ENCODE measurements around the gene NMNAT3.
A peak's percentile ranks its signal among the peaks of the same experiment; 100 is the strongest.

Gene NMNAT3

GRCh38 chr3:139676632-139677387, 962 bp downstream of the NMNAT3 start:
- TF ChIP-seq CTCF (IDR thresholded peaks at IDR 0.05; ENCODE audit: insufficient read depth, low read depth, low read length, missing control alignments), result no peak
- H3K4me3 ChIP-seq (ENCODE audit: low read length), result peak overlapping the region; percentile 62
- DNase-seq (ENCODE audit: low read depth), result no peak

GRCh38 chr3:139676108-139676507, 1.7 kb downstream of the NMNAT3 start:
- no peak for TF ChIP-seq CTCF (IDR thresholded peaks at IDR 0.05; ENCODE audit: insufficient read depth, low read depth, low read length, missing control alignments)
- no peak for DNase-seq (ENCODE audit: low read depth)
- no peak overlapping the region for H3K4me3 ChIP-seq (ENCODE audit: low read length)

- DNase-seq (ENCODE audit: low read depth), result no peak
- H3K4me3 ChIP-seq (ENCODE audit: low read length), result no peak overlapping the region
- TF ChIP-seq CTCF (IDR thresholded peaks at IDR 0.05; ENCODE audit: insufficient read depth, low read depth, low read length, missing control alignments), result no peak
Measured at GRCh38 chr3:139675327-139675726, 2.4 kb downstream of the NMNAT3 start.

- TF ChIP-seq CTCF (IDR thresholded peaks at IDR 0.05; ENCODE audit: insufficient read depth, low read depth, low read length, missing control alignments), result no peak
- H3K4me3 ChIP-seq (ENCODE audit: low read length), result no peak overlapping the region
- DNase-seq (ENCODE audit: low read depth), result peak; percentile 75
Measured at GRCh38 chr3:139674571-139675260, 3.1 kb downstream of the NMNAT3 start.

GRCh38 chr3:139672884-139673283, 4.9 kb downstream of the NMNAT3 start:
- no peak for TF ChIP-seq CTCF (IDR thresholded peaks at IDR 0.05; ENCODE audit: insufficient read depth, low read depth, low read length, missing control alignments)
- DNase-seq (ENCODE audit: low read depth), result no peak
- no peak overlapping the region for H3K4me3 ChIP-seq (ENCODE audit: low read length)

GRCh38 chr3:139671863-139672646, 5.7 kb downstream of the NMNAT3 start:
- no peak overlapping the region for H3K4me3 ChIP-seq (ENCODE audit: low read length)
- no peak for TF ChIP-seq CTCF (IDR thresholded peaks at IDR 0.05; ENCODE audit: insufficient read depth, low read depth, low read length, missing control alignments)
- DNase-seq (ENCODE audit: low read depth), result no peak
